ENCODE results near the gene CABLES1.
"Not testable (repeated sequence)": the region's sequence is repeated elsewhere in the genome, so short reads cannot be mapped to it uniquely, and the experiment has no call there.

CABLES1 gene

DNA sequence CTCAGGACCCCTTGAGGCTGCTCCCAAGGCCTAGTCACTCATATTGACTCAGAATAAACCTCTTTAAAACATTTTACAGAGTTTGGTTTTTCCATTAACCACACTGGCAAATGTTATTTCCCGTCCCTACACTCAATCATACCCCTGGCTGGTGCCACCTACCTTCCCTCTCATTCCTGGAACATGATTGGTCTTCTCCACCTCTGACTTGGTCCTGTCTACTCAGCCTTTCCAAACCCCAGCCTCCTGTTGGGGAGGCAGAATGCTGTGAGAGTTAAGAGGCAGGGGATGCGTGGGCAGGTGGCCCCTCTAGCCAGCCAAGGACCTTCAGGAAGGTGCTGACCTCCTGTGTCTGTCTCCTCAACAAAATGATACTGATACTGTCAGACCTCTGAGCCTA, 149.3 kb downstream of the CABLES1 start:
- Histone ChIP-seq H3K79me2 (ENCODE audit: insufficient read depth, low read length) (no peaks in the 10 kb centered on the region), H3K9ac (ENCODE audit: low read length) (no peak overlapping the region), H4K20me1 (ENCODE audit: low read depth, low read length) (no peaks in the 10 kb centered on the region), H3K4me2 (ENCODE audit: low read depth, low read length, poor library complexity, severe bottlenecking) (no peak overlapping the region), H3K27me3 (ENCODE audit: low read length) (no peaks in the 10 kb centered on the region), H3K9me3 (ENCODE audit: insufficient read depth, low read length) (no peaks in the 10 kb centered on the region), H3F3A (ENCODE audit: insufficient read depth) (no peaks in the 10 kb centered on the region), H3K4me3 (ENCODE audit: insufficient read depth, low read length, poor library complexity, severe bottlenecking) (no peak overlapping the region), H2AFZ (ENCODE audit: low read depth, low read length, severe bottlenecking) (no peak overlapping the region), H3K36me3 (ENCODE audit: low read length) (no peaks in the 10 kb centered on the region), H3K27ac (ENCODE audit: low read depth, low read length) (no peak overlapping the region), H3K9me2 (replicated peaks; ENCODE audit: insufficient read depth, low read length) (no peaks in the 10 kb centered on the region)
- TF ChIP-seq, protein P1, sequence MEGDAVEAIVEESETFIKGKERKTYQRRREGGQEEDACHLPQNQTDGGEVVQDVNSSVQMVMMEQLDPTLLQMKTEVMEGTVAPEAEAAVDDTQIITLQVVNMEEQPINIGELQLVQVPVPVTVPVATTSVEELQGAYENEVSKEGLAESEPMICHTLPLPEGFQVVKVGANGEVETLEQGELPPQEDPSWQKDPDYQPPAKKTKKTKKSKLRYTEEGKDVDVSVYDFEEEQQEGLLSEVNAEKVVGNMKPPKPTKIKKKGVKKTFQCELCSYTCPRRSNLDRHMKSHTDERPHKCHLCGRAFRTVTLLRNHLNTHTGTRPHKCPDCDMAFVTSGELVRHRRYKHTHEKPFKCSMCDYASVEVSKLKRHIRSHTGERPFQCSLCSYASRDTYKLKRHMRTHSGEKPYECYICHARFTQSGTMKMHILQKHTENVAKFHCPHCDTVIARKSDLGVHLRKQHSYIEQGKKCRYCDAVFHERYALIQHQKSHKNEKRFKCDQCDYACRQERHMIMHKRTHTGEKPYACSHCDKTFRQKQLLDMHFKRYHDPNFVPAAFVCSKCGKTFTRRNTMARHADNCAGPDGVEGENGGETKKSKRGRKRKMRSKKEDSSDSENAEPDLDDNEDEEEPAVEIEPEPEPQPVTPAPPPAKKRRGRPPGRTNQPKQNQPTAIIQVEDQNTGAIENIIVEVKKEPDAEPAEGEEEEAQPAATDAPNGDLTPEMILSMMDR (IDR thresholded peaks at IDR 0.05; ENCODE audit: insufficient read depth, low read length, poor library complexity, severe bottlenecking) = no peak
- no peak for TF ChIP-seq EZH2phosphoT487 (conservative IDR thresholded peaks at IDR 0.05; ENCODE audit: low read length)

DNA sequence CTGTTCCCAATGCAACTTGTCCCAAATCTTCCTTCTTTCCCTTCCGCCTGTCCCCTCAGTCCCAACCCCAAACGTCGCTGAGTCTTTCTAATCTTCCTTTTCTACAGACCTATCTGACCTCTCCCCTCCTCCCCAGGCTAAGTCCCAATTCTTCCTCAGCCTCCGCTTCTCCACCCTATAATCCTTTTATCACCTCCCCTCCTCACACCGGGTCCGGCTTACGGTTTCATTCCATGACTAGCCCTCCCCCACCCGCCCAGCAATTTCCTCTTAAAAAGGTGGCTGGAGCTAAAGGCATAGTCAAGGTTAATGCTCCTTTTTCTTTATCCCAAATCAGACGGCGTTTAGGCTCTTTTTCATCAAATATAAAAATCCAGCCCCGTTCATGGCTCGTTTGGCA, 150.3 kb downstream of the CABLES1 start:
- not testable (repeated sequence) for H3K4me2 ChIP-seq (ENCODE audit: low read depth, low read length, poor library complexity, severe bottlenecking); H3K9ac ChIP-seq (ENCODE audit: low read length); H3K79me2 ChIP-seq (ENCODE audit: insufficient read depth, low read length); H3K4me3 ChIP-seq (ENCODE audit: insufficient read depth, low read length, poor library complexity, severe bottlenecking); H2AFZ ChIP-seq (ENCODE audit: low read depth, low read length, severe bottlenecking); H3K27ac ChIP-seq (ENCODE audit: low read depth, low read length); H3K27me3 ChIP-seq (ENCODE audit: low read length); H3K36me3 ChIP-seq (ENCODE audit: low read length); H3K9me2 ChIP-seq (replicated peaks; ENCODE audit: insufficient read depth, low read length); H4K20me1 ChIP-seq (ENCODE audit: low read depth, low read length); H3F3A ChIP-seq (ENCODE audit: insufficient read depth); H3K9me3 ChIP-seq (ENCODE audit: insufficient read depth, low read length)

DNA sequence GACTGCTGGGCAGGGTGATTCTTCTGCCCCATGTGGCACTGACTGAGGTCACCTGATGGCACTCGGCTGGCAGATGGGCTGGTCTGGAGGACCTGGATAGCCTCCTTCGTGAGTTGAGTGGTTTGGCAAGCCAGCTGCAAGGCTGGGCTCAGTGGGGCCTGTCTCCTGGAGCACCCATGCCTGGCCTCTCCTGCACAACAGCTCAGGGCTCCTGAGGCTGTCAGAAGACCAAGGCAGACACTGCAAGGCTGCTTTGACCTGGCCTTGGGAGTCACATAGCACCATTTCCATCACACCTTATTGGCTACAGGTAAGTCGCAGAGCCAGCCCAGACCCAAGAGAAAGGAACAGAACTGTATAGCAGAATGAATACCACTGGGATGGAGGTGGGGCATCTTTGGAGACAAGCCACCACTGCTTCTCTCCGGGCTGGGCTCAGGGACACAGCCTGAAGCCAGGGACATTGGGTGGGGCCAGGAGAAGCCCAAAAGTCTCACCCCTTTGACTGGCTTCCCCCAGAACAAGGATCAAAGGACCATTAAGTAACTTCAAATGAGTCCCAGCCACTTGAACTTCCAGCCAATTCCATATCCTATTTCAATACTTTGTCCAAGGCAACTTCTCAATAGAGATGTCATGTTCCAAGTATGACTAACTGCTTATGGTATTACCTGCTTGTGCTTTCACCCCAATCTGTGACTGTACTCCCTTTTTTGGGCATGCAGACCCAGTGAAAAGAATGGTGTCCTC, 156.3 kb downstream of the CABLES1 start:
- Histone ChIP-seq H3K27ac (ENCODE audit: low read depth, low read length) (no peak overlapping the region), H2AFZ (ENCODE audit: low read depth, low read length, severe bottlenecking) (no peak overlapping the region), H3K9ac (ENCODE audit: low read length) (no peak overlapping the region), H3K9me2 (replicated peaks; ENCODE audit: insufficient read depth, low read length) (no peaks in the 10 kb centered on the region), H3K79me2 (ENCODE audit: insufficient read depth, low read length) (no peaks in the 10 kb centered on the region), H3K4me3 (ENCODE audit: insufficient read depth, low read length, poor library complexity, severe bottlenecking) (no peak overlapping the region), H3F3A (ENCODE audit: insufficient read depth) (no peaks in the 10 kb centered on the region), H3K27me3 (ENCODE audit: low read length) (no peaks in the 10 kb centered on the region), H3K9me3 (ENCODE audit: insufficient read depth, low read length) (no peaks in the 10 kb centered on the region), H3K36me3 (ENCODE audit: low read length) (no peaks in the 10 kb centered on the region), H4K20me1 (ENCODE audit: low read depth, low read length) (no peaks in the 10 kb centered on the region), H3K4me2 (ENCODE audit: low read depth, low read length, poor library complexity, severe bottlenecking) (no peak overlapping the region)
- TF ChIP-seq, protein P1 (IDR thresholded peaks at IDR 0.05; ENCODE audit: insufficient read depth, low read length, poor library complexity, severe bottlenecking) = no peak
- TF ChIP-seq EZH2phosphoT487 (conservative IDR thresholded peaks at IDR 0.05; ENCODE audit: low read length) = no peak

DNA sequence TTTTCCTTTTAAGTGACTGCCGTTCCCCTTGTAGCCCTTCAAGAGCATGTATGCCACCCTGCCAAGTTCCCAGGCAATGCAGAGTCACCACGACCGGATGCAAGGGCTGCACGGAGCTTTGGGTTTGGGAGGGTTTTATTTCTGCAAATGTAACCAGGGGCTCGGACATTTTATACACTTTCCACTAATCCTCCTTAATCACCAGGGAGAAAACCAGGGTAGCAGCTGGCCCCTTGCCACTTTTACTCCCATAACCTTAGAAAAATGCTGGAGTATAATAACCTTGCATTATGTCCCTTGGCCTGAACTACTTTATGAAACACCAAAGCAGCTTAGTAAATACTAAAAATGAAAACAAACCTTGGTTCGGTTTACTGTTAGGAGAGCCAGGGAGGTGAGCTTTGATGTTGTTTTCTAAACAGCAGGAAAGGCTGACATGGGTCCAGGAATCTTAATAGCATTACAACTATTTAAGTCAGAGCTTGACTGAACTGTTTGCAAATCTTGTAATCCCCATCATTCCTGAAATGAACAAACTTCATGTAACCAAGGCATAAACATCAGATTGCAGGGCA, 165.0 kb downstream of the CABLES1 start:
- no peaks in the 10 kb centered on the region for H3K9me3 ChIP-seq (ENCODE audit: insufficient read depth, low read length)
- no peak overlapping the region for H3K4me2 ChIP-seq (ENCODE audit: low read depth, low read length, poor library complexity, severe bottlenecking)
- H3K9ac ChIP-seq (ENCODE audit: low read length) = no peak overlapping the region
- H3K27ac ChIP-seq (ENCODE audit: low read depth, low read length) = no peak overlapping the region
- TF ChIP-seq, protein P1 (IDR thresholded peaks at IDR 0.05; ENCODE audit: insufficient read depth, low read length, poor library complexity, severe bottlenecking) = no peak
- TF ChIP-seq EZH2phosphoT487 (conservative IDR thresholded peaks at IDR 0.05; ENCODE audit: low read length) = no peak
- no peaks in the 10 kb centered on the region for H3F3A ChIP-seq (ENCODE audit: insufficient read depth)
- H4K20me1 ChIP-seq (ENCODE audit: low read depth, low read length) = no peaks in the 10 kb centered on the region
- no peaks in the 10 kb centered on the region for H3K36me3 ChIP-seq (ENCODE audit: low read length)
- no peak overlapping the region for H3K4me3 ChIP-seq (ENCODE audit: insufficient read depth, low read length, poor library complexity, severe bottlenecking)
- no peaks in the 10 kb centered on the region for H3K27me3 ChIP-seq (ENCODE audit: low read length)
- no peak overlapping the region for H2AFZ ChIP-seq (ENCODE audit: low read depth, low read length, severe bottlenecking)
- H3K9me2 ChIP-seq (replicated peaks; ENCODE audit: insufficient read depth, low read length) = no peaks in the 10 kb centered on the region
- no peaks in the 10 kb centered on the region for H3K79me2 ChIP-seq (ENCODE audit: insufficient read depth, low read length)

All from SU-DHL-6 (cell line).